HEK293 (cell line): ENCODE data around the gene APPBP2.

Experiments used
- CTCF ChIA-PET: fragments of 350-600 bp; formaldehyde crosslinking; extraction: SDS; loops from one replicate; lab custom pipeline; 2021; ENCODE audit warnings: antibody characterized with exemption; lab: Yijun Ruan, JAX
- POLR2A ChIA-PET: fragments of 300-600 bp; formaldehyde crosslinking; extraction: SDS; loops from one replicate; lab custom pipeline; 2020; ENCODE audit warnings: antibody characterized with exemption, inconsistent platforms; lab: Yijun Ruan, JAX
- H3K27ac ChIP-seq: fragments of 200-500 bp; sonication (Bioruptor generic); 2 replicates; pipeline ENCODE4 v1.5.1; 2014; ENCODE audit warnings: low read depth, low read length, control low read depth, inconsistent platforms; ENCODE audit errors: extremely low read depth
- H3K36me3 ChIP-seq, 2 experiments: fragments of 200-500 bp in 1 of 2; sonication (Bioruptor generic) in 1 of 2; 1 replicate in 1 of 2; 2 replicates in 1 of 2; pipeline ENCODE4 v1.5.1; 2014 to 2017; ENCODE audit warnings: inconsistent platforms in 2 of 2, low read length in 2 of 2; ENCODE audit not compliant: control insufficient read depth in 2 of 2, insufficient read depth in 1 of 2
- H3K4me1 ChIP-seq: fragments of 200-500 bp; sonication (Bioruptor generic); 2 replicates; pipeline ENCODE4 v1.5.1; 2014; ENCODE audit warnings: mild to moderate bottlenecking, low read length, inconsistent platforms; ENCODE audit not compliant: control insufficient read depth, insufficient read depth
- H3K4me3 ChIP-seq: 2 replicates; pipeline ENCODE4 v1.5.1; 2011; ENCODE audit warnings: low read depth, mild to moderate bottlenecking, control low read depth, low read length, moderate library complexity
- H3K9me3 ChIP-seq: fragments of 200-500 bp; sonication (Bioruptor generic); 2 replicates; pipeline ENCODE4 v1.5.1; 2014; ENCODE audit warnings: low read depth, low read length, inconsistent platforms; ENCODE audit not compliant: control insufficient read depth, insufficient read depth
- HOXA7 ChIP-seq: sonication (generic); formaldehyde crosslinking; IDR thresholded peaks from 2 replicates; pipeline ENCODE4 v1.8.1; 2022; ENCODE audit warnings: missing genetic modification reagents, borderline replicate concordance
- MZF1 ChIP-seq: fragments of 450-650 bp; formaldehyde crosslinking; IDR thresholded peaks from 2 replicates; pipeline ENCODE4 v1.5.1; 2017; ENCODE audit warnings: missing biosample characterization, missing genetic modification characterization, borderline replicate concordance
- REPIN1 ChIP-seq: fragments of 450-650 bp; formaldehyde crosslinking; IDR thresholded peaks from 2 replicates; pipeline ENCODE4 v1.5.1; 2017; ENCODE audit warnings: missing biosample characterization, missing genetic modification characterization, low read depth
- SCRT1 ChIP-seq: fragments of 450-650 bp; formaldehyde crosslinking; IDR thresholded peaks from 2 replicates; pipeline ENCODE4 v1.5.1; 2016; ENCODE audit warnings: missing biosample characterization, missing genetic modification characterization, borderline replicate concordance
- TCF7L2 ChIP-seq: IDR thresholded peaks from 2 replicates; pipeline ENCODE4 v1.6.1; 2011; ENCODE audit warnings: low read depth, mild to moderate bottlenecking, inconsistent platforms, low read length, moderate library complexity, borderline replicate concordance
- YY1 ChIP-seq: fragments of 450-650 bp; formaldehyde crosslinking; IDR thresholded peaks from 2 replicates; pipeline ENCODE4 v1.5.1; 2018; ENCODE audit warnings: missing biosample characterization, missing genetic modification characterization
- ZBTB11 ChIP-seq: fragments of 450-650 bp; formaldehyde crosslinking; conservative IDR thresholded peaks from 2 replicates; pipeline ENCODE4 v1.5.1; 2016; ENCODE audit warnings: low read depth, missing biosample characterization, missing genetic modification characterization
- ZBTB48 ChIP-seq: fragments of 450-650 bp; formaldehyde crosslinking; IDR thresholded peaks from 2 replicates; pipeline ENCODE4 v1.5.1; 2016; ENCODE audit warnings: missing biosample characterization, missing genetic modification characterization
- ZBTB6 ChIP-seq: fragments of 450-650 bp; formaldehyde crosslinking; IDR thresholded peaks from 2 replicates; pipeline ENCODE4 v1.5.1; 2017; ENCODE audit warnings: missing biosample characterization, missing genetic modification characterization
- ZBTB7A ChIP-seq: fragments of 450-650 bp; formaldehyde crosslinking; IDR thresholded peaks from 2 replicates; pipeline ENCODE4 v1.5.1; 2016; ENCODE audit warnings: low read depth, missing biosample characterization, missing genetic modification characterization
- ZNF114 ChIP-seq: fragments of 450-650 bp; formaldehyde crosslinking; IDR thresholded peaks from 2 replicates; pipeline ENCODE4 v1.5.0; 2017; ENCODE audit warnings: missing biosample characterization, missing genetic modification characterization
- ZNF132 ChIP-seq: fragments of 450-650 bp; formaldehyde crosslinking; IDR thresholded peaks from 2 replicates; pipeline ENCODE4 v1.5.1; 2017; ENCODE audit warnings: missing biosample characterization, missing genetic modification characterization, borderline replicate concordance
- ZNF146 ChIP-seq: fragments of 450-650 bp; formaldehyde crosslinking; IDR thresholded peaks from 2 replicates; pipeline ENCODE4 v1.5.1; 2016; ENCODE audit warnings: missing biosample characterization, missing genetic modification characterization
- ZNF169 ChIP-seq: fragments of 450-650 bp; formaldehyde crosslinking; IDR thresholded peaks from 2 replicates; pipeline ENCODE4 v1.5.1; 2016; ENCODE audit warnings: missing biosample characterization, missing genetic modification characterization
- ZNF394 ChIP-seq: fragments of 450-650 bp; formaldehyde crosslinking; IDR thresholded peaks from 2 replicates; pipeline ENCODE4 v1.5.1; 2016; ENCODE audit warnings: missing biosample characterization, missing genetic modification characterization, mild to moderate bottlenecking, moderate library complexity, borderline replicate concordance
- ZNF518A ChIP-seq: fragments of 450-650 bp; formaldehyde crosslinking; conservative IDR thresholded peaks from 2 replicates; pipeline ENCODE4 v1.5.1; 2016; ENCODE audit warnings: low read depth, missing biosample characterization, missing genetic modification characterization
- ZNF555 ChIP-seq: fragments of 450-650 bp; formaldehyde crosslinking; conservative IDR thresholded peaks from 2 replicates; pipeline ENCODE4 v1.5.1; 2017; ENCODE audit warnings: missing biosample characterization, mild to moderate bottlenecking, missing genetic modification characterization, inconsistent platforms
- ZNF600 ChIP-seq: fragments of 450-650 bp; formaldehyde crosslinking; IDR thresholded peaks from 2 replicates; pipeline ENCODE4 v1.5.1; 2016; ENCODE audit warnings: missing biosample characterization, missing genetic modification characterization
- ZNF629 ChIP-seq: fragments of 450-650 bp; formaldehyde crosslinking; IDR thresholded peaks from 2 replicates; pipeline ENCODE4 v1.5.1; 2017; ENCODE audit warnings: missing biosample characterization, missing genetic modification characterization
- ZNF654 ChIP-seq: fragments of 450-650 bp; formaldehyde crosslinking; IDR thresholded peaks from 2 replicates; pipeline ENCODE4 v1.5.1; 2016; ENCODE audit warnings: low read depth, missing biosample characterization, missing genetic modification characterization
- ZNF843 ChIP-seq: fragments of 450-650 bp; formaldehyde crosslinking; IDR thresholded peaks from 2 replicates; pipeline ENCODE4 v1.5.1; 2016; ENCODE audit warnings: missing biosample characterization, missing genetic modification characterization
- ZXDB ChIP-seq: fragments of 450-650 bp; formaldehyde crosslinking; IDR thresholded peaks from 2 replicates; pipeline ENCODE4 v1.5.1; 2016; ENCODE audit warnings: missing biosample characterization, missing genetic modification characterization

APPBP2 gene

GRCh38 chr17:60501589-60501988 is 24.5 kb downstream of the APPBP2 start:
- H3K4me1 ChIP-seq: peaks cover 7% of the 10 kb centered on the region; the same call in 1 of the 2 replicates
- CTCF ChIA-PET: interaction anchor here (0.7 to 1.1 kb wide), 2 partner anchors 11 to 72 kb away, joined by 3 read pairs; no protein-coding TSS in a partner anchor
- peaks cover 33 to 53% of the 10 kb centered on the region in 2 experiments for H3K36me3 ChIP-seq

GRCh38 chr17:60496041-60496440 is 30.0 kb downstream of the APPBP2 start:
- peaks cover 76 to 83% of the 10 kb centered on the region in 2 experiments for H3K36me3 ChIP-seq
- ChIA-PET CTCF (interaction anchor here (0.7 kb wide), 1 partner anchor 455 kb away, joined by 3 read pairs; no protein-coding TSS in a partner anchor), POLR2A (no interaction called here)

More at GRCh38 chr17:60501589-60501988, 24.5 kb downstream of the APPBP2 start:
- no peaks in the 10 kb centered on the region for H3K9me3 ChIP-seq
- POLR2A ChIA-PET: interaction anchor here (0.7 kb wide), 1 partner anchor 107 kb away, joined by 4 read pairs; no protein-coding TSS in a partner anchor
- H3K4me3 ChIP-seq: no peak overlapping the region
- TF ChIP-seq ZNF843 (tag by site-specific recombination) (no peak), MZF1 (tag by site-specific recombination) (no peak), ZNF114 (tag by site-specific recombination) (no peak), REPIN1 (tag by site-specific recombination) (no peak), ZNF132 (tag by site-specific recombination) (no peak), TCF7L2 (no peak), ZNF169 (tag by site-specific recombination) (no peak), ZNF600 (no peak), ZBTB7A (tag by site-specific recombination) (no peak), SCRT1 (tag by site-specific recombination) (no peak), HOXA7 (CRISPR knock-in tag) (no peak), ZNF629 (no peak), YY1 (tag by site-specific recombination) (no peak)
- no peak overlapping the region for H3K27ac ChIP-seq

GRCh38 chr17:60495260-60495659 is 30.8 kb downstream of the APPBP2 start:
- H3K9me3 ChIP-seq: no peaks in the 10 kb centered on the region; the same call in 1 of the 2 replicates
- H3K27ac ChIP-seq: no peak overlapping the region
- H3K36me3 ChIP-seq: peaks cover 69 to 88% of the 10 kb centered on the region in 2 experiments
- POLR2A ChIA-PET: no interaction called here
- H3K4me3 ChIP-seq: no peak overlapping the region
- H3K4me1 ChIP-seq: no peaks in the 10 kb centered on the region
- CTCF ChIA-PET: no interaction called here
- TF ChIP-seq ZNF555 (tag by site-specific recombination): peak; percentile 62
- TF ChIP-seq ZBTB6: no peak
- TF ChIP-seq ZBTB11 (tag by site-specific recombination): peak; percentile 62
- peak; percentile 21 for TF ChIP-seq ZNF654
- TF ChIP-seq ZXDB (tag by site-specific recombination): peak; percentile 20; the same call in 1 of the 2 replicates
- peak; percentile 87 for TF ChIP-seq ZNF394 (tag by site-specific recombination)
- TF ChIP-seq ZNF518A (tag by site-specific recombination): peak; percentile 84

More at GRCh38 chr17:60496041-60496440, 30.0 kb downstream of the APPBP2 start:
- H3K9me3 ChIP-seq: no peaks in the 10 kb centered on the region; the same call in 1 of the 2 replicates
- no peak overlapping the region for H3K27ac ChIP-seq
- TF ChIP-seq ZNF132 (tag by site-specific recombination) (no peak), ZBTB48 (tag by site-specific recombination) (no peak), ZNF146 (tag by site-specific recombination) (0 out of 2 replicates have a peak, but pooled peaks have one; percentile 1)
- no peaks in the 10 kb centered on the region for H3K4me1 ChIP-seq
- no peak overlapping the region for H3K4me3 ChIP-seq
